Thymus (tissue), 11 donors: ENCODE results near the gene PRXL2B. TPM values are rescaled to one million over a fixed set of nuclear protein-coding genes. Genes with fewer than 3 reads are reported as not detected.
"Not testable (repeated sequence)": the region's sequence is repeated elsewhere in the genome, so short reads cannot be mapped to it uniquely, and the experiment has no call there.

Source experiments
- DNase-seq, 9 donors: peaks; one replicate each; pipeline ENCODE4 v3.0.0-alpha.2; 2013; ENCODE audit warnings: low spot score in 9 of 9, low read depth in 6 of 9, missing footprints in 1 of 9
- H3K27ac ChIP-seq, 2 donors: one replicate each; pipeline ENCODE4 v1.5.1; 2013; ENCODE audit warnings: control low read depth in 1 of 2, low read depth in 1 of 2, low read length in 1 of 2, mild to moderate bottlenecking in 1 of 2, moderate library complexity in 1 of 2
- H3K27me3 ChIP-seq, 2 donors: one replicate each; pipeline ENCODE4 v1.5.1; 2013; ENCODE audit warnings: low read length in 1 of 2; ENCODE audit not compliant: control insufficient read depth in 2 of 2, insufficient read depth in 1 of 2
- H3K36me3 ChIP-seq, 2 donors: one replicate each; pipeline ENCODE4 v1.5.1; 2013; ENCODE audit warnings: low read length in 1 of 2, mild to moderate bottlenecking in 1 of 2, moderate library complexity in 1 of 2; ENCODE audit not compliant: control insufficient read depth in 2 of 2, insufficient read depth in 2 of 2
- H3K4me1 ChIP-seq, 2 donors: one replicate each; pipeline ENCODE4 v1.5.1; 2013; ENCODE audit warnings: low read length in 2 of 2; ENCODE audit not compliant: control insufficient read depth in 2 of 2, insufficient read depth in 2 of 2
- H3K4me3 ChIP-seq, 2 donors: one replicate each; pipeline ENCODE4 v1.5.1; 2013; ENCODE audit warnings: low read length in 2 of 2, control low read depth in 1 of 2, mild to moderate bottlenecking in 1 of 2
- H3K9me3 ChIP-seq, 2 donors: one replicate each; pipeline ENCODE4 v1.5.1; 2013; ENCODE audit warnings: low read length in 1 of 2, mild to moderate bottlenecking in 1 of 2; ENCODE audit not compliant: control insufficient read depth in 2 of 2, insufficient read depth in 1 of 2
- WGBS: extraction: QIAGEN DNeasy Blood & Tissue Kit; methylation state at CpG from one replicate; pipeline ENCODE4 v1.1.7; 2013; 5-methylcytosine and 5-hydroxymethylcytosine counted together
- polyA plus RNA-seq: library from polyadenylated mRNA; stranded (reverse); fragments of 200-250 nt; gene quantifications from one replicate; pipeline ENCODE4 v1.2.3, GENCODE V29; 2013
- total RNA-seq: library from RNA; stranded (reverse); fragments of 120-200 nt; gene quantifications from one replicate; pipeline ENCODE4 v1.2.4, GENCODE V29; 2013
- donor health status: healthy.

The PRXL2B gene
- total and polyA plus RNA-seq, 2 donors, result 11.8 to 12.3 TPM

DNA sequence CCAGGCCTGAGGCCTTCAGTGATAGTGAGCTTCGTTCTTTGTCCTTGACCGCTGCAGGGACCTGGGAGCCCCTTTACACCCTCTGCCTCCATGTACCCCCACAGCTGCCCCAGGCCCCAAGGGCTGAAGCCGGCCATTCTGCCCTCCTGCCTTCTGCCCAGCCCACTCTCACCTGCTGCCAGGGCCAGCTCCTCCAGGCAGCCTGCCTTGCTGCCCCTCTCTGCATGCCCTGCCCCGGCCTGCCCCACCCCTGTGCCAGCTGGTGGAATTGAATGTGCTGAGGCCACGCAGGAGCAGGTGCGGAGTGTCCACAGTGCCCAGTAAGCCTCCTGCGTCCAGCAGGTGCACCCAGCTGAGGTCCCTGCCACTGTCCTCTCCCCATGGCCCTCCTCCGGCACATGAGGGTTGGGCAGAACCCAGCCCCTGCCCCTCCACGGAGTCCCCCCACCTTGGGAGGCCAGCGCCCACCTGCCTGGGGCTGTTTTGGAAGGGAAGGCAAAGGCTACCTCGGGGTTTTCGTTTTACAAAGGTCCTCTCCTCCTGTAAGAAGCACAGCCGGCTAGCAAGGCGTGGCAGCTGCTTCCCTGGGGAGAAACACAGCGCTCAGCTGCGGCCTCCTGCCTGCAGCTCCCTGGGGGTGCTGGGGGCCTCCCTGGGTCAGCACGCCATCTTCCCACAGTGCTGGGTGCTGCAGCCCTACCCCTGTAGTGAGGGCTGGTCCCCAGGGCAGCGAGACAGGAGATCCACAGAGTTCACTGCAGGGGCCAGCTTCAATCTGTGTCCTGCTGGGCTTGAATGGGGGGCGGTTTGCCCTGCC, 25.3 kb downstream of the PRXL2B start:
- H3K27ac ChIP-seq, result no peak overlapping the region
- DNase-seq, result no peak
- 94% methylated on average over 19 of the region's 19 CpGs for WGBS
- H3K9me3 ChIP-seq, result no peaks in the 10 kb centered on the region
- peaks cover 0 to 9% of the 10 kb centered on the region in 2 donors for H3K27me3 ChIP-seq
- H3K4me3 ChIP-seq, result no peak overlapping the region
- H3K4me1 ChIP-seq, result no peaks in the 10 kb centered on the region
- H3K36me3 ChIP-seq, result no peaks in the 10 kb centered on the region

DNA sequence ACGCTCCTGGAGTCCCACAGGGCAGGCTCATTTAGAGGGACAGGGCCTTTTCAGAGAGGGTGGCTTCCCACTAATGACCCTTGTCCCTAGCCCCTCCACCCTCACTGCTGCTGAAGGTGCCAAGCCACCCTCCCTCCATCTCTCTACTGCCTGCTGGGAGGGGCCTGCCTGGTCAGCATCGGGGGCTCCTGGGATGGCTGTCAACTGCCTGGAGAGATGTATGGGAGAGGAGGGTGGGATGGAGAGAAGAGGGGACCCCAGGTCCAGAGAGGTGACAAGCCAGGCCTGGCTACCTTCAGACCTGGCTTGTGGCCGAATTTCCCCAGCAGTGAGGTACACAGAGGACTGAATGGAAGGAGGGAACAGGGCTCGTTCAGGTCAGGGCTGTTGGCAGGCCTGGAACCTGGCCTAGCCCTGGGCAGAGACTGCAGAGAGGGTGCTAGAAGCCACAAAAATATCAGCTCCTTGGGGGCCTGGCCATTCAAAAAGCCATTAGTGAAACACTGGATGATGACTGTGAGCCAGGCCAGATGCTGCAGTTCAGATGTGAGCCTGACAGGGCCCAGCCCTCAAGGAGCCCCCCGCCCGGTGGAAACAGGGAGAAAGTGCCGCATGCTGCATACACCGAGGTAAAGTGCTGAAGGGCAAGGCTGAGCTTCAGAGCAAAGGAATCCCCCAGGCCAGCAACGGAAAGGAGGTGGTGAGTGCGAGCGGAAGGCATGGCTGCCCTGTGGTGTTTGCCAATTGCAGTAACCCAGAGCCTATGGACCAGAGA, 26.2 kb downstream of the PRXL2B start:
- H3K4me1 ChIP-seq, result no peaks in the 10 kb centered on the region
- 90% methylated on average over 11 of the region's 11 CpGs for WGBS
- H3K36me3 ChIP-seq, result no peaks in the 10 kb centered on the region
- peaks cover 0 to 9% of the 10 kb centered on the region in 2 donors for H3K27me3 ChIP-seq
- H3K9me3 ChIP-seq, result no peaks in the 10 kb centered on the region
- DNase-seq, result no peak
- H3K27ac ChIP-seq, result no peak overlapping the region
- no peak overlapping the region for H3K4me3 ChIP-seq

DNA sequence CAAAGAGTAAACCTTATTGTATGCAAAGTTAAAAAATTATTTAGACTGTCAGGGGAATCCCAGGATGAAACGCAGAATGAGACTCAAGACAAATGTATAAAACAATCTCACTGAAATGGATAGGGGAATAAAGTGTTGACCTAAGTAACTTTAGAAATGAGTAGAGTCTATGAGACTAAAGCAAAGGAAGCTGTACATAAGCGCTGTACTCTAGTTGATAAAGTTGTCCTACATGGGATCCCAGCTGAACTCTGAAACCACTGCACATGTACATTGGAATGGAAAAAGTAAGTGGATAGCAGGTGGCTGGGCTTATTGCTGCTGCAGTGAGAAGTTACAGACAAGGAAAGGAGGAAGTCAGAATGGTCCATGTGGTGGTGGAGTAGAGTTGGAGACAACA, 27.6 kb downstream of the PRXL2B start:
- no peaks in the 10 kb centered on the region for H3K4me1 ChIP-seq
- H3K4me3 ChIP-seq, result no peak overlapping the region
- DNase-seq, result no peak
- no peak overlapping the region for H3K27ac ChIP-seq
- no peaks in the 10 kb centered on the region for H3K9me3 ChIP-seq
- no peaks in the 10 kb centered on the region for H3K36me3 ChIP-seq
- 92% methylated on average over 2 of the region's 2 CpGs for WGBS
- H3K27me3 ChIP-seq, result peaks cover 0 to 9% of the 10 kb centered on the region in 2 donors

DNA sequence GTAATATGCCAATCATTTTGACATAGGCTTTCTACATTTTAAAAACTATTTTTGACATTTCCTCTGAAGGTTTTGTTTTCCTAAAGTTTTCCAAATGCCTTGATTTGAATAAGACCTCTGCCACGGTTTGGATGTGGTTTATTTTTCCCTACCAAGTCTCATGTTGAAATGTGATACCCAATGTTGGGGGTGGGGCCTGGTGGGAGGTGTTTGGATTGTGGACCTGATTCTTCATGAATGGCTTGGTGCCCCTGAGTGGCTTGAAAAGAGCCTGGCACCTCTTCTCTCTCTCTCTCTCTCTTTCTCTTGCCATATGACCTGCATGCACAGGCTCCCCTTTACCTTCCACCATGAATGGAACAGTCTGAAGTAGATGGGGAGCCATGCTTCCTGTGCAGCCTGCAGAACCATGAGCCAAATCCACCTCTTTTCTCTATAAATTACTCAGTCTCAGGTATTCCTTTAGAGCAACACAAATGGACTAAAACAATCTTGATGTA, 31.4 kb downstream of the PRXL2B start:
- Histone ChIP-seq H3K4me3 (no peak overlapping the region), H3K9me3 (no peaks in the 10 kb centered on the region), H3K4me1 (no peaks in the 10 kb centered on the region), H3K36me3 (no peaks in the 10 kb centered on the region), H3K27ac (no peak overlapping the region), H3K27me3 (no peaks in the 10 kb centered on the region)
- WGBS, result 12% methylated on average over 1 of the region's 1 CpG
- DNase-seq, result no peak

DNA sequence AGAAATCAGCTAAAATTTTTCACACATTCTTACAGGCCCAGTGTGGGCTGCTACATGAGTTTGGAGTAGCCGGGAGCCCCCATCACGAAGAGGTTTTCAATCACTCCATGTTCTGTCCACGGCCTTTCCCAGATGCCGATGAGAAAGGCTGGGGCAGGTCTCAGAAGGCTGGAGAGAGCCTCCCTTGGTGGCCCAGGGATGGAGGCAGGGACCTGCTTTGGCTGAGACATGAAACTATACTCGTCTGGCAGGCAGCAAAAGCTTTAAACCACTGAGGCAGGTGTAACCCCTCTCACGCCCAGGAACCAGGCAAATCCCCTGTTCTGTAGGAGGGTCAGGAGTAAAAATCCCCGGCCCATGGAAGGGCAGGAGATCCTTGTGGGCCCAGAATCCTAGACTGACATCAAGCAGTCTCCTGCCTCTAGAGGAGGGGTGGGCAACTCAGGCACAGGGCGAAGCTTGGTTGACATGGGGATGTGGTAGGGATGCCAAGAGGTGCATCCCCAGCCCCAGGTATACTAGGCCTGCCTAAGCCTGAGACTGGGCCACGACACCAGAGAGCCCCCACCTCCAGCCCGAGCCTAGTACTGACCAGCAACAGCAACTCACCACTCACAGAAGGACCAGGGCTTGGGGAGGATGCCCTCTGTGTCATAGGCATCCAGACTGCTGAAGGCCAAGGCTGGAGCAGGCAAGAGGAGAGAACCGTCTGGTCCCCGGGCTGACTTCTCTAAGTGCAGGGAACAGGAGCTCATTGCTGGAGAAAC, 37.2 kb downstream of the PRXL2B start:
- Histone ChIP-seq H3K27me3 (peaks cover 26 to 32% of the 10 kb centered on the region in 2 donors), H3K36me3 (no peaks in the 10 kb centered on the region), H3K27ac (no peak overlapping the region), H3K4me1 (no peaks in the 10 kb centered on the region), H3K9me3 (no peaks in the 10 kb centered on the region), H3K4me3 (no peak overlapping the region)
- 80% methylated on average over 12 of the region's 12 CpGs for WGBS
- no peak for DNase-seq

DNA sequence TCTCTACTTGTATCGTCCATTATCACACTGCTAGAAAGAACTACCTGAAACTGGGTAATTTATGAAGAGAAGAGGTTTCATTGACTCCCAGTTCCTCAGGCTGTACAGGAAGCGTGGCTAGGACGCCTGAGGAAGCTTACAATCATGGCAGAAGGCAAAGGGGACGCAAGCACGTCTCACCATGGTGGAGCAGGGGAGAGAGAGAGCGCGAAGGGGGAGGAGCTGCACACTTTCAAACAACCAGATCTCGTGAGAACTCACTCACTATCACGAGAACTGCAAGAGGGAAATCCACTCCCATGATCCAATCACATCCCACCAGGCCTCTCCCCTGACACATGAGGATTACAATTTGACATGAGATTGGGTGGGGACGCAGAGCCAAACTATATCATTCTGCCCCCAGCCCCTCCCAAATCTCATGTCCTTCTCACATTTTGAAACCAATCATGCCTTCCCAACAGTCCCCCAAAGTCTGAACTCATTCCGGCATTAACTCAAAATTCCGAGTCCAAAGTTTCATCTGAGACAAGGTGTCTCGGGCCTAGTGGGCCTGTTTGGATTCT, 38.2 kb downstream of the PRXL2B start:
- Histone ChIP-seq H3K27ac (no peak overlapping the region), H3K4me3 (no peak overlapping the region), H3K4me1 (no peaks in the 10 kb centered on the region), H3K36me3 (no peaks in the 10 kb centered on the region), H3K9me3 (peaks cover 1 to 2% of the 10 kb centered on the region in 2 donors), H3K27me3 (peaks cover 35 to 42% of the 10 kb centered on the region in 2 donors)
- no peak for DNase-seq
- 83% methylated on average over 13 of the region's 13 CpGs for WGBS

DNA sequence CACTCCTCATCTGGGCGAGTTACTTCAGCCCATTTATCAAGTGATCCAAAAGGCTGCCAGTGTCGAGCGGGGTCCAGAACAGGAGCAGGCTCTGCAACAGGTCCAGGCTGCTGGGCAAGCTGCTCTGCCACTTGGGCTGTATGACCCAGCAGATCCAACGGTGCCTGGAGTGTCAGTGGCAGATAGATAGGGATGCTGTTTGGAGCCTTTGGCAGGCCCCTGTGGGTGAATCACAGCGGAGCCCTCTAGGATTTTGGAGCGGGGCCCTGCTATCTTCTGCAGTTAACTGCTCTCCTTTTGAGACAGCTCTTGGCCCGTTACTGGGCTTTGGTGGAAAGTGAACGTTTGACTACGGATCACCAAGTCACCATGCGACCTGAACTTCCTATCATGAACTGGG, 38.7 kb downstream of the PRXL2B start:
- Histone ChIP-seq H3K9me3 (peaks cover 6 to 7% of the 10 kb centered on the region in 2 donors), H3K4me3 (no peak overlapping the region), H3K27ac (no peak overlapping the region), H3K27me3 (peaks cover 40 to 47% of the 10 kb centered on the region in 2 donors), H3K36me3 (no peaks in the 10 kb centered on the region), H3K4me1 (no peaks in the 10 kb centered on the region)
- WGBS, result 94% methylated on average over 10 of the region's 10 CpGs
- DNase-seq, result no peak

DNA sequence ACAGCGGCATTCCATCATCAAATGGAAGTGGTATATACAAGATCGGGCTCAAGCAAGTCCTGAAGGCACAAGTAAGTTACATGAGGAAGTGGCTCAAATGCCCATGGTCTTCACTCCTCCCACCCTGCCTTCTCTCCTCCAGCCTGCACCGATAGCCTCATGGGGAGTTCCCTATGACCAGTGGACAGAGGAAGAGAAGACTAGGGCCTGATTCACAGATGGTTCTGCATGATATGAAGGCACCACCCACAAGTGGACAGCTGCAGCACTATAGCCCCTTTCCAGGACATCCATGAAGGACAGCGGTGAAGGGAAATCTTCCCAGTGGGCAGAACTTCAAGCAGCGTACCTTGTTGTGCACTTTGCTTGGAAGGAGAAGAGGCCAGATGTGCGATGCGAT, 39.2 kb downstream of the PRXL2B start:
- H3K27ac ChIP-seq, H3K4me3 ChIP-seq, H3K36me3 ChIP-seq, DNase-seq, H3K4me1 ChIP-seq: not testable (repeated sequence)
- H3K27me3 ChIP-seq, result peaks cover 42 to 52% of the 10 kb centered on the region in 2 donors
- WGBS, result 75% methylated on average over 7 of the region's 7 CpGs
- peaks cover 8 to 11% of the 10 kb centered on the region in 2 donors for H3K9me3 ChIP-seq
